Activated CD8-positive, alpha-beta T cell treated with anti-CD3 and anti-CD28 coated beads for 36 hours (primary cell): ENCODE measurements around the gene CHRNE. TPM values are rescaled to one million over a fixed set of nuclear protein-coding genes. Genes with fewer than 3 reads are reported as not detected.
"Not testable (repeated sequence)": the region's sequence is repeated elsewhere in the genome, so short reads cannot be mapped to it uniquely, and the experiment has no call there.

ENCODE experiments used
- ATAC-seq: fragments of 200-7000 bp; cut with Tn5 transposase; one replicate; pipeline ENCODE4 v1.10.0; 2021; ENCODE audit warnings: mild to moderate bottlenecking, moderate library complexity
- CTCF ChIA-PET: fragments of 350-600 bp; sonication (Branson Sonifier 250); formaldehyde crosslinking; loops from one replicate; lab custom pipeline; 2021; ENCODE audit warnings: antibody characterized with exemption; lab: Charles Lee
- POLR2A ChIA-PET: fragments of 350-600 bp; sonication (Branson Sonifier 250); formaldehyde crosslinking; loops from one replicate; lab custom pipeline; 2021; ENCODE audit warnings: antibody characterized with exemption; lab: Charles Lee
- DNase-seq: peaks from one replicate; pipeline ENCODE4 v3.0.0-alpha.2; 2020
- H3K27ac Mint-ChIP-seq: one replicate; pipeline ENCODE4 v1.8.0; 2021; ENCODE audit warnings: mild to moderate bottlenecking, mixed read lengths
- H3K27me3 Mint-ChIP-seq: one replicate; pipeline ENCODE4 v1.8.0; 2021; ENCODE audit warnings: mixed read lengths
- H3K36me3 Mint-ChIP-seq: one replicate; pipeline ENCODE4 v1.8.0; 2021; ENCODE audit warnings: low read depth, mixed read lengths
- H3K4me1 Mint-ChIP-seq: one replicate; pipeline ENCODE4 v1.8.0; 2021; ENCODE audit warnings: low read depth, mixed read lengths
- H3K4me3 Mint-ChIP-seq: one replicate; pipeline ENCODE4 v1.8.0; 2021; ENCODE audit warnings: mild to moderate bottlenecking, moderate library complexity, mixed read lengths
- H3K9me3 Mint-ChIP-seq: one replicate; pipeline ENCODE4 v1.8.0; 2021; ENCODE audit warnings: mixed read lengths
- CTCF ChIP-seq: fragments of 200-600 bp; IDR thresholded peaks from one replicate; pipeline ENCODE4 v1.8.0; 2022; ENCODE audit warnings: antibody characterized with exemption, mild to moderate bottlenecking
- intact Hi-C: fragments of 100-400 bp; cut with micrococcal nuclease; formaldehyde crosslinking; loops from one replicate; pipeline ENCODE4 v1.10.0; 2022
- total RNA-seq, 2 experiments: library from RNA; stranded (reverse); gene quantifications; one replicate each; pipeline ENCODE4 v1.2.3, GENCODE V29; 2021

CHRNE gene
- total RNA-seq, 2 experiments from 2014 or later: 0.45 to 0.78 TPM

- Mint-ChIP-seq H3K27me3 (no peaks in the 10 kb centered on the region), H3K9me3 (no peaks in the 10 kb centered on the region), H3K27ac (no peak overlapping the region), H3K4me1 (no peaks in the 10 kb centered on the region), H3K36me3 (peaks cover 8% of the 10 kb centered on the region), H3K4me3 (no peak overlapping the region)
- DNase-seq: no peak
- POLR2A ChIA-PET: interaction anchor here (0.9 kb wide), 1 partner anchor 13 kb away, joined by 3 read pairs; no protein-coding TSS in a partner anchor
- intact Hi-C loops: loop anchor here (5.0 kb wide), 1 partner anchor 94 kb away; the partner anchor contains the start of genes GLTPD2 and VMO1
- ATAC-seq: no peak
- CTCF ChIA-PET: interaction anchor here (0.7 to 1.6 kb wide), 7 partner anchors 42 to 314 kb away, joined by 3 to 7 read pairs (median 3); no protein-coding TSS in a partner anchor
- no peak for TF ChIP-seq CTCF
These were observed 22.0 kb downstream of the CHRNE start for GRCh38 chr17:4880857-4881256.

GRCh38 chr17:4879601-4880000 is 23.3 kb downstream of the CHRNE start:
- Mint-ChIP-seq H3K27ac (no peak overlapping the region), H3K27me3 (no peaks in the 10 kb centered on the region), H3K4me1 (no peaks in the 10 kb centered on the region), H3K4me3 (no peak overlapping the region), H3K36me3 (peaks cover 2% of the 10 kb centered on the region), H3K9me3 (no peaks in the 10 kb centered on the region)
- DNase-seq (no peak), ATAC-seq (no peak)
- no peak for TF ChIP-seq CTCF
- POLR2A ChIA-PET: no interaction called here
- CTCF ChIA-PET: interaction anchor here (1.1 kb wide), 1 partner anchor 9 kb away, joined by 3 read pairs; no protein-coding TSS in a partner anchor
- intact Hi-C loops: no loop called here

- Mint-ChIP-seq H3K27me3 (no peaks in the 10 kb centered on the region), H3K27ac (no peak overlapping the region), H3K9me3 (no peaks in the 10 kb centered on the region), H3K36me3 (peaks cover 4% of the 10 kb centered on the region), H3K4me1 (no peaks in the 10 kb centered on the region), H3K4me3 (no peak overlapping the region)
- ChIA-PET CTCF (no interaction called here), POLR2A (no interaction called here)
- TF ChIP-seq CTCF: no peak
- intact Hi-C loops: no loop called here
- ATAC-seq (no peak), DNase-seq (no peak)
These were observed 25.8 kb downstream of the CHRNE start for GRCh38 chr17:4877089-4877488.

- Mint-ChIP-seq H3K27me3 (no peaks in the 10 kb centered on the region), H3K9me3 (no peaks in the 10 kb centered on the region), H3K4me1 (no peaks in the 10 kb centered on the region), H3K36me3 (peaks cover 2% of the 10 kb centered on the region), H3K27ac (no peak overlapping the region), H3K4me3 (no peak overlapping the region)
- POLR2A ChIA-PET: interaction anchor here (1.2 kb wide), 1 partner anchor 169 kb away, joined by 4 read pairs; the partner anchor contains the start of gene PELP1
- no peak for TF ChIP-seq CTCF
- DNase-seq: no peak
- no peak for ATAC-seq
- CTCF ChIA-PET: interaction anchor here (1.0 kb wide), 1 partner anchor 18 kb away, joined by 3 read pairs; no protein-coding TSS in a partner anchor
- intact Hi-C loops: no loop called here
These were observed 30.1 kb downstream of the CHRNE start for GRCh38 chr17:4872786-4873185.

GRCh38 chr17:4870855-4871254 is 32.0 kb downstream of the CHRNE start:
- ChIA-PET POLR2A (interaction anchor here (1.1 kb wide), 1 partner anchor 13 kb away, joined by 3 read pairs; no protein-coding TSS in a partner anchor), CTCF (interaction anchor here (1.0 to 1.6 kb wide), 2 partner anchors 8 to 38 kb away, joined by 3 to 5 read pairs; no protein-coding TSS in a partner anchor)
- H3K27me3 Mint-ChIP-seq: no peaks in the 10 kb centered on the region
- intact Hi-C loops: no loop called here
- ATAC-seq (no peak), DNase-seq (no peak)
- no peak for TF ChIP-seq CTCF
- H3K9me3 Mint-ChIP-seq: no peaks in the 10 kb centered on the region
- H3K27ac Mint-ChIP-seq: no peak overlapping the region
- peaks cover 2% of the 10 kb centered on the region for H3K36me3 Mint-ChIP-seq
- no peaks in the 10 kb centered on the region for H3K4me1 Mint-ChIP-seq
- no peak overlapping the region for H3K4me3 Mint-ChIP-seq

GRCh38 chr17:4869058-4869998 is 33.6 kb downstream of the CHRNE start:
- POLR2A ChIA-PET: interaction anchor here (1.1 kb wide), 1 partner anchor 15 kb away, joined by 3 read pairs; no protein-coding TSS in a partner anchor
- intact Hi-C loops, H3K36me3 Mint-ChIP-seq: not testable (repeated sequence)

GRCh38 chr17:4867535-4867934 is 35.4 kb downstream of the CHRNE start:
- H3K4me1 Mint-ChIP-seq, intact Hi-C loops, H3K27ac Mint-ChIP-seq, H3K27me3 Mint-ChIP-seq, DNase-seq, H3K4me3 Mint-ChIP-seq, ATAC-seq, H3K36me3 Mint-ChIP-seq, H3K9me3 Mint-ChIP-seq, CTCF ChIA-PET: not testable (repeated sequence)
- POLR2A ChIA-PET: interaction anchor here (0.7 to 1.2 kb wide), 2 partner anchors 13 to 245 kb away, joined by 3 read pairs; no protein-coding TSS in a partner anchor

More at GRCh38 chr17:4869058-4869998, 33.6 kb downstream of the CHRNE start:
- not testable (repeated sequence) for H3K4me1 Mint-ChIP-seq, H3K27me3 Mint-ChIP-seq, H3K27ac Mint-ChIP-seq, DNase-seq, H3K4me3 Mint-ChIP-seq, H3K9me3 Mint-ChIP-seq, ATAC-seq
- CTCF ChIA-PET: interaction anchor here (0.9 to 1.6 kb wide), 3 partner anchors 8 to 40 kb away, joined by 3 to 5 read pairs (median 3); no protein-coding TSS in a partner anchor
